DND-41 (cell line): ENCODE data around the gene AOPEP.

Experiments used
- ATAC-seq: fragments of 200-7000 bp; cut with Tn5 transposase; 3 replicates; pipeline ENCODE4 v1.9.1; 2021; ENCODE audit warnings: low read depth; ENCODE audit not compliant: insufficient read depth
- DNase-seq: peaks from one replicate; pipeline ENCODE4 v3.0.0-alpha.2; 2020
- H2AFZ ChIP-seq: 2 replicates; pipeline ENCODE4 v1.6.0; 2012; ENCODE audit warnings: low read depth, low read length
- H3K27ac ChIP-seq: 2 replicates; pipeline ENCODE4 v1.5.1; 2012; ENCODE audit warnings: low read length, inconsistent platforms
- H3K27me3 ChIP-seq: fragments of 200-600 bp; sonication (generic); 2 replicates; pipeline ENCODE4 v1.6.0; 2012; ENCODE audit warnings: low read length, mild to moderate bottlenecking, inconsistent platforms; ENCODE audit not compliant: insufficient read depth, poor library complexity
- H3K36me3 ChIP-seq: 2 replicates; pipeline ENCODE4 v1.5.1; 2012; ENCODE audit warnings: low read length, inconsistent platforms; ENCODE audit not compliant: insufficient read depth
- H3K4me1 ChIP-seq: 2 replicates; pipeline ENCODE4 v1.5.1; 2012; ENCODE audit warnings: mild to moderate bottlenecking, low read length; ENCODE audit not compliant: insufficient read depth
- H3K4me2 ChIP-seq: 2 replicates; pipeline ENCODE4 v1.6.0; 2012; ENCODE audit warnings: mild to moderate bottlenecking, moderate library complexity, low read length, inconsistent platforms; ENCODE audit not compliant: insufficient read depth
- H3K4me3 ChIP-seq, 2 experiments: fragments of 200-600 bp in 1 of 2; shearing (Covaris generic) in 1 of 2; 2 replicates each; pipeline ENCODE4 v1.5.1; 2012 to 2016; ENCODE audit warnings: inconsistent platforms in 2 of 2, low read length in 2 of 2, mild to moderate bottlenecking in 2 of 2, low read depth in 1 of 2, moderate library complexity in 1 of 2
- H3K79me2 ChIP-seq: 2 replicates; pipeline ENCODE4 v1.6.0; 2012; ENCODE audit warnings: low read length, inconsistent platforms; ENCODE audit not compliant: insufficient read depth
- H3K9ac ChIP-seq: 2 replicates; pipeline ENCODE4 v1.6.0; 2012; ENCODE audit warnings: low read depth, mild to moderate bottlenecking, inconsistent platforms, low read length, moderate library complexity
- H3K9me3 ChIP-seq: 2 replicates; pipeline ENCODE4 v1.5.1; 2012; ENCODE audit warnings: low read length, moderate library complexity, mild to moderate bottlenecking, inconsistent platforms; ENCODE audit not compliant: insufficient read depth, severe bottlenecking
- H4K20me1 ChIP-seq: 2 replicates; pipeline ENCODE4 v1.6.0; 2012; ENCODE audit warnings: low read length; ENCODE audit not compliant: insufficient read depth
- EZH2 ChIP-seq: IDR thresholded peaks from 3 replicates; pipeline ENCODE4 v1.6.1; 2012; ENCODE audit warnings: borderline replicate concordance, low read depth, mild to moderate bottlenecking, moderate library complexity, low read length, inconsistent platforms; ENCODE audit not compliant: severe bottlenecking
- TF ChIP-seq, protein P1 (sequence below): IDR thresholded peaks from 2 replicates; pipeline ENCODE4 v1.5.1; 2012; ENCODE audit warnings: borderline replicate concordance, low read length, moderate library complexity, mild to moderate bottlenecking; ENCODE audit not compliant: poor library complexity, severe bottlenecking; ENCODE audit errors: extremely low read depth

The AOPEP gene

DNA sequence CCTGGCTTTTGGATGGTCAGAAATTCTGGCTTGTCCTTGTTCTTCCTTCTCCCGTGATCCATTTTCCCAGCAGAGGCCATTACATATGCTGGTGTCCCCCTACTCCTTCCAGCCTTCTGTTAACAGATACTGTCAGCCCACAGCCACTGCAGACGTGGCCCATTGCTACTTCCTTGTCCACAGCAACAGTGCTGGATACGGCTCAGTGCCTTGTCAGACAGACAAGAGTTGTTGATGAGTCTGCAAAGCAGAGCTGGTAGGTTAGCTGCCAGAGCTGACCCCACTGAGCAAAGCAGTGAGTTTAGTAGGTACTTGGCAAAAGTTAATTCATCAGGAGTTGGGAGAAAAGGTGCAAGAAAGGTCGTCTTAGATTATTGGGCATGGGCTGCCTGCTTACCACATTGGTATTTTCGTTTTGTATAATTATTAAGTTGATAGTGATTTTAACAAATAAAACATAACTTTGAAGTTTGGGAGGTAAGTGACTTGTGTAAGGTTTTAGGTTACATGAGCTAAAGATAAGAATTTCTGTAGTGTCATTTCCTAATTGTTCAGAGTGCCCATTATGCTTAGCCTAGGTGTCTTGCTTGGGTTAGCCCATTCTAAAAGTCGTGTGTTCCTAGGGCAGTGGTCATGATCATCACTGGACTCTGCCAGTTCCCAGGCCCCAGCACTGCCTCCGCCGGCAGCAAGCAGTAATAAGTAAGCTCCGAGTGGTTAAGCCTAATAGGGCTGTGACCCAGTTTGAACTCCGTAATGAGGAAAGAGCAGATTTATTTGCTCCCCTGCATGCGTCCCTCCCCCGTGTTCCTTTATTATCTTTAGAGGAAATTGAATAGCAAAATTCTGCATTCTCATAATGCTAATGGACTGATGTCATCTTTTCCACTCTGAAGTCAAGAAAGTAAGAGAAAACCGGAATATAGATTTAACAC lies 299.0 kb downstream of the AOPEP start:
- H3K9me3 ChIP-seq: no peaks in the 10 kb centered on the region
- no peaks in the 10 kb centered on the region for H3K4me1 ChIP-seq
- H3K27me3 ChIP-seq: no peaks in the 10 kb centered on the region
- DNase-seq (no peak), ATAC-seq (no peak)
- H3K4me3 ChIP-seq: no peak overlapping the region
- no peaks in the 10 kb centered on the region for H3K79me2 ChIP-seq
- H4K20me1 ChIP-seq: no peaks in the 10 kb centered on the region
- H2AFZ ChIP-seq: no peak overlapping the region
- TF ChIP-seq, protein P1, sequence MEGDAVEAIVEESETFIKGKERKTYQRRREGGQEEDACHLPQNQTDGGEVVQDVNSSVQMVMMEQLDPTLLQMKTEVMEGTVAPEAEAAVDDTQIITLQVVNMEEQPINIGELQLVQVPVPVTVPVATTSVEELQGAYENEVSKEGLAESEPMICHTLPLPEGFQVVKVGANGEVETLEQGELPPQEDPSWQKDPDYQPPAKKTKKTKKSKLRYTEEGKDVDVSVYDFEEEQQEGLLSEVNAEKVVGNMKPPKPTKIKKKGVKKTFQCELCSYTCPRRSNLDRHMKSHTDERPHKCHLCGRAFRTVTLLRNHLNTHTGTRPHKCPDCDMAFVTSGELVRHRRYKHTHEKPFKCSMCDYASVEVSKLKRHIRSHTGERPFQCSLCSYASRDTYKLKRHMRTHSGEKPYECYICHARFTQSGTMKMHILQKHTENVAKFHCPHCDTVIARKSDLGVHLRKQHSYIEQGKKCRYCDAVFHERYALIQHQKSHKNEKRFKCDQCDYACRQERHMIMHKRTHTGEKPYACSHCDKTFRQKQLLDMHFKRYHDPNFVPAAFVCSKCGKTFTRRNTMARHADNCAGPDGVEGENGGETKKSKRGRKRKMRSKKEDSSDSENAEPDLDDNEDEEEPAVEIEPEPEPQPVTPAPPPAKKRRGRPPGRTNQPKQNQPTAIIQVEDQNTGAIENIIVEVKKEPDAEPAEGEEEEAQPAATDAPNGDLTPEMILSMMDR: no peak
- no peak for TF ChIP-seq EZH2
- H3K27ac ChIP-seq: no peak overlapping the region
- H3K36me3 ChIP-seq: no peaks in the 10 kb centered on the region
- no peak overlapping the region for H3K4me2 ChIP-seq
- no peak overlapping the region for H3K9ac ChIP-seq

DNA sequence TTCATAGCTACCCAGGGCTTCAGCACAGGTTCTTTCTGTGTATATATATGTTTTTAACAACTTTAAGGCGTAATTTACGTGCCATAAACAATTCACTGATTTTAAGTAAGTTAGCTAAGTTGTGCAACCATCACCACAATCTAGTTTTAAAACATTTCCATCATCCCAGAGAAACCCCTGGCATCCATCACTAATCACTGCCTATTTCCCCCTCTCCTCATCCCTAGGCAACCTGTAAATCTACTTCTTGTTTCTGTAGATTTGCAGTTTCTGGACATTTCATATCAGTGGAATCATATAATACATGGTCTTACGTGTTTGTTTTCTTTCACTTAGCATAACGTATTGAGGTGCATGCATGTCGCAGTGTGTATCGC lies 299.6 kb downstream of the AOPEP start:
- no peak overlapping the region for H3K9ac ChIP-seq
- no peaks in the 10 kb centered on the region for H3K9me3 ChIP-seq
- H2AFZ ChIP-seq: no peak overlapping the region
- no peaks in the 10 kb centered on the region for H4K20me1 ChIP-seq
- ATAC-seq (no peak), DNase-seq (no peak)
- no peak overlapping the region for H3K27ac ChIP-seq
- no peaks in the 10 kb centered on the region for H3K27me3 ChIP-seq
- H3K4me1 ChIP-seq: no peaks in the 10 kb centered on the region
- H3K36me3 ChIP-seq: no peaks in the 10 kb centered on the region
- H3K4me2 ChIP-seq: no peak overlapping the region
- TF ChIP-seq EZH2: no peak
- TF ChIP-seq, protein P1: no peak
- no peak overlapping the region for H3K4me3 ChIP-seq
- no peaks in the 10 kb centered on the region for H3K79me2 ChIP-seq

DNA sequence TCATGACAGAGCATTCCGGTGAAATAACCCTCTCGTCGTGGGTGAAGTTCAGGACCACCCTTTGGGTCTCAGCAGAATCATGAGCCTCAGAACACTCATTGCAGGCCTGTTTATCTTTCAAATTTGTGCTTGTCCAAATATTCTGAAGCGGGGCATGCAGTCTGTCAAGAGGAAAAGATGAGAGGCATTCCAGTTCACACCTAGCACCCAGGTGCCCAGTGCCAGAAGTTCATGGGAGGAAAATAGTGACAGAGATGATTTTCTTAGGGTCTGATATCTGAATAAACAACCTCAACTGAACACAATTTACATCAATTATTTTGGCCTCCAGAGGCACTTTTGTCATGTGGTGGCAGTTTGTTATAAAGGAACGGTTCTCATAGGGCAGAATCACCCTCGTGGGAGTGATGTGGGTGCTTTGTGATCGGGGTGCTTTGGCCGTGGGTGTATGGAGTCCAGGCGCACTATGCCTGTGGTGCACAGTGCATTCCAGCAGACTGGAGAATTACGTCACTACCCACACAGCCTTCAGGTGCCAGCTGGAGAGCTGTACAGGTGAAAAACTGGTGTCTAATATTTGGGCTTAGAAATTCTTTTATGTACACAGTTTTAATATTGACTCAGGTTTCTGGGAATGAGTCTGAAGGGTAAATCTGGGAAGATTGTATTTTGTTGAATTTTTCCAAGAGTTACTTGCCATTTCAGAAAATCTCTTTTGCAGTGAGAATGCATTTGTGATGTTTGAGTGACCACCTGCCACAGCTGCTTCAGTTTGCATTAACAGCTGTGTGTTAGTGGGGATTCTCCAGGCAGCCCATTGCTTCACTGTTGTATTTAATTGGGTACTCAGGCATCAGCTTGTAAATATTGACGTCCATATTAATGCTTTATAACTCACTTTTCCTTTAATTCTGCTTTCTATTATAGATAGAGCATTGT lies 301.7 kb downstream of the AOPEP start:
- no peaks in the 10 kb centered on the region for H3K36me3 ChIP-seq
- no peak overlapping the region for H2AFZ ChIP-seq
- TF ChIP-seq EZH2: no peak
- TF ChIP-seq, protein P1: no peak
- DNase-seq (no peak), ATAC-seq (no peak)
- H3K9ac ChIP-seq: no peak overlapping the region
- H3K27ac ChIP-seq: no peak overlapping the region
- H3K27me3 ChIP-seq: no peaks in the 10 kb centered on the region
- H3K9me3 ChIP-seq: no peaks in the 10 kb centered on the region
- no peaks in the 10 kb centered on the region for H3K4me1 ChIP-seq
- no peaks in the 10 kb centered on the region for H4K20me1 ChIP-seq
- no peaks in the 10 kb centered on the region for H3K79me2 ChIP-seq
- no peak overlapping the region for H3K4me3 ChIP-seq
- H3K4me2 ChIP-seq: no peak overlapping the region
